Sigmoid colon (tissue), 3 donors: Measurements from ENCODE around the gene OTOF.

Source experiments
- CTCF ChIP-seq, 4 experiments: fragments of 450-650 bp in 3 of 4; fragments of 200-600 bp in 1 of 4; IDR thresholded peaks; one replicate each; pipeline ENCODE4 v1.5.1; 2016 to 2019; ENCODE audit warnings: antibody characterized with exemption in 4 of 4, mild to moderate bottlenecking in 3 of 4, moderate library complexity in 2 of 4
- POLR2A ChIP-seq, 2 donors: fragments of 450-650 bp; IDR thresholded peaks; one replicate each; pipeline ENCODE4 v1.6.1; 2016; ENCODE audit warnings: antibody characterized with exemption in 2 of 2, mild to moderate bottlenecking in 2 of 2, moderate library complexity in 2 of 2

DNA sequence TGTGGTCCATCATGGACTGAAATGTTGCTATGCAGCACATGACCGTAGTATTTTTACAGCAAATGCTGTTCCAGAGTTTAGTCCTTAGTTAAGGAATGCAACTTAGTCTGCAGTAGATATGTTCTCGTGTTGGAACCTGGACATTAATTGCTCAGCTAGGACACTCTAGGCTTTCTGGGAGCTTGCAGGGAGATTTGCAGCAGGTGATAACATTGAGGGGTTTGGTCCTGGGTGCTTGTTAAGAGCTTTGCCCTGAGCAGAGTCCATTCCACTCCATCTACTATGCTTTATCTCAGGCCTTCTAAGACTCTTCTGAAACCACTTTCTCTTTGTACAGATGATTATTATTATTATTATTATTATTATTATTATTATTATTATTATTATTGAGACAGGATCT lies 49.1 kb downstream of the OTOF start:
- no peak for TF ChIP-seq POLR2A (IDR thresholded peaks at IDR 0.05)
- no peak for TF ChIP-seq CTCF (IDR thresholded peaks at IDR 0.05)
